ENCODE data around the gene RAPGEF2. TPM values are rescaled to one million over a fixed set of nuclear protein-coding genes. Genes with fewer than 3 reads are reported as not detected.

Gene RAPGEF2
- total and polyA plus RNA-seq, 2 donors (not counting 1 experiment from before 2014, with no cell fraction given), result 10.9 to 45.8 TPM

- Histone ChIP-seq H3K4me3 (ENCODE audit: control extremely low read depth in 1 of 5, extremely low read depth in 1 of 5, insufficient read depth in 1 of 5, low read depth in 2 of 5, low read length in 4 of 5) (no peak overlapping the region), H2AFZ (ENCODE audit: insufficient read depth, low read depth, low read length, poor library complexity, severe bottlenecking) (no peak overlapping the region), H4K20me1 (ENCODE audit: control insufficient read depth, insufficient read depth, low read length, poor library complexity, severe bottlenecking) (peaks cover 26% of the 10 kb centered on the region), H3K9ac (ENCODE audit: low read length) (no peak overlapping the region), H3K27me3 (replicated peaks in 1 of 4; ENCODE audit: control extremely low read depth in 1 of 4, control insufficient read depth in 3 of 4, insufficient read depth in 4 of 4, low read length in 3 of 4) (no peaks in the 10 kb centered on the region), H3K36me3 (replicated peaks in 1 of 2; ENCODE audit: control extremely low read depth in 1 of 2, control insufficient read depth in 1 of 2, extremely low read depth in 1 of 2, insufficient read depth in 2 of 2, low read length in 1 of 2) (no peaks in the 10 kb centered on the region), H3K4me1 (ENCODE audit: control insufficient read depth in 2 of 2, insufficient read depth in 2 of 2, low read length in 2 of 2) (peaks cover 8 to 19% of the 10 kb centered on the region in 2 donors), H3K27ac (ENCODE audit: low read length in 2 of 2) (no peak overlapping the region), H3K9me3 (ENCODE audit: control extremely low read depth in 1 of 3, control insufficient read depth in 2 of 3, insufficient read depth in 1 of 3, low read length in 2 of 3) (no peaks in the 10 kb centered on the region), H3K4me2 (replicated peaks; ENCODE audit: low read depth, low read length, poor library complexity, severe bottlenecking) (no peak overlapping the region), H3K79me2 (ENCODE audit: control insufficient read depth, insufficient read depth, low read length) (peaks cover 54% of the 10 kb centered on the region)
- H3K27ac Mint-ChIP-seq, result no peak overlapping the region
- no peaks in the 10 kb centered on the region for H3K9me3 Mint-ChIP-seq (ENCODE audit: insufficient read depth)
- no peak overlapping the region for H3K4me3 Mint-ChIP-seq
- no peak for ATAC-seq (ENCODE audit: low read depth)
- no CpG with 5 or more reads among the region's 4 CpGs for WGBS (ENCODE audit: insufficient coverage)
- intact Hi-C loops (cut with micrococcal nuclease), result no loop called here
- H3K27me3 Mint-ChIP-seq, result peaks cover 9% of the 10 kb centered on the region
- TF ChIP-seq EZH2 (IDR thresholded peaks at IDR 0.05; ENCODE audit: borderline replicate concordance, insufficient read depth, low read depth, low read length, poor library complexity, severe bottlenecking), result no peak
- no peak for TF ChIP-seq CTCF (IDR thresholded peaks at IDR 0.05)
- peaks cover 24% of the 10 kb centered on the region for H3K4me1 Mint-ChIP-seq
- DNase-seq, result no peak
- ChIA-PET POLR2A (no interaction called here), CTCF (no interaction called here)
Observed at GRCh38 chr4:159153669-159154068, 50.8 kb downstream of the RAPGEF2 start.

GRCh38 chr4:159155119-159155518 lies 52.2 kb downstream of the RAPGEF2 start:
- H3K27ac ChIP-seq (ENCODE audit: low read length in 2 of 2), result no peak overlapping the region
- POLR2A ChIA-PET, result no interaction called here
- H3K27ac Mint-ChIP-seq, result no peak overlapping the region
- peaks cover 7 to 15% of the 10 kb centered on the region in 2 donors for H3K4me1 ChIP-seq (ENCODE audit: control insufficient read depth in 2 of 2, insufficient read depth in 2 of 2, low read length in 2 of 2)
- H3K4me3 Mint-ChIP-seq, result no peak overlapping the region
- CTCF ChIA-PET, result no interaction called here
- H3K9me3 ChIP-seq (ENCODE audit: control extremely low read depth in 1 of 3, control insufficient read depth in 2 of 3, insufficient read depth in 1 of 3, low read length in 2 of 3), result no peaks in the 10 kb centered on the region
- ATAC-seq (ENCODE audit: low read depth) (no peak), DNase-seq (no peak)
- no peak overlapping the region for H3K4me3 ChIP-seq (ENCODE audit: control extremely low read depth in 1 of 5, extremely low read depth in 1 of 5, insufficient read depth in 1 of 5, low read depth in 2 of 5, low read length in 4 of 5)
- H3K36me3 ChIP-seq (replicated peaks in 1 of 2; ENCODE audit: control extremely low read depth in 1 of 2, control insufficient read depth in 1 of 2, extremely low read depth in 1 of 2, insufficient read depth in 2 of 2, low read length in 1 of 2), result no peaks in the 10 kb centered on the region
- H3K79me2 ChIP-seq (ENCODE audit: control insufficient read depth, insufficient read depth, low read length), result peaks cover 47% of the 10 kb centered on the region
- no peak overlapping the region for H3K4me2 ChIP-seq (replicated peaks; ENCODE audit: low read depth, low read length, poor library complexity, severe bottlenecking)
- H3K27me3 ChIP-seq (replicated peaks in 1 of 4; ENCODE audit: control extremely low read depth in 1 of 4, control insufficient read depth in 3 of 4, insufficient read depth in 4 of 4, low read length in 3 of 4), result no peaks in the 10 kb centered on the region
- no peak overlapping the region for H3K9ac ChIP-seq (ENCODE audit: low read length)
- no peak for TF ChIP-seq EZH2 (IDR thresholded peaks at IDR 0.05; ENCODE audit: borderline replicate concordance, insufficient read depth, low read depth, low read length, poor library complexity, severe bottlenecking)
- TF ChIP-seq CTCF (IDR thresholded peaks at IDR 0.05), result no peak
- H3K9me3 Mint-ChIP-seq (ENCODE audit: insufficient read depth), result no peaks in the 10 kb centered on the region
- intact Hi-C loops (cut with micrococcal nuclease), result no loop called here
- H3K4me1 Mint-ChIP-seq, result peaks cover 27% of the 10 kb centered on the region
- no peak overlapping the region for H2AFZ ChIP-seq (ENCODE audit: insufficient read depth, low read depth, low read length, poor library complexity, severe bottlenecking)
- H4K20me1 ChIP-seq (ENCODE audit: control insufficient read depth, insufficient read depth, low read length, poor library complexity, severe bottlenecking), result peaks cover 26% of the 10 kb centered on the region
- 93% methylated on average over 2 of the region's 4 CpGs for WGBS (ENCODE audit: insufficient coverage)
- peaks cover 17% of the 10 kb centered on the region for H3K27me3 Mint-ChIP-seq

Measured in B cell (primary cell).